GM18517 (cell line): ENCODE measurements around the gene PTPRK.

ENCODE experiments used
- ATAC-seq: cut with Tn5 transposase; IDR thresholded peaks from one replicate; pipeline ENCODE4 v1.9.1; 2021; ENCODE audit warnings: mild to moderate bottlenecking, moderate library complexity; ENCODE audit not compliant: unreplicated experiment

Gene PTPRK

DNA sequence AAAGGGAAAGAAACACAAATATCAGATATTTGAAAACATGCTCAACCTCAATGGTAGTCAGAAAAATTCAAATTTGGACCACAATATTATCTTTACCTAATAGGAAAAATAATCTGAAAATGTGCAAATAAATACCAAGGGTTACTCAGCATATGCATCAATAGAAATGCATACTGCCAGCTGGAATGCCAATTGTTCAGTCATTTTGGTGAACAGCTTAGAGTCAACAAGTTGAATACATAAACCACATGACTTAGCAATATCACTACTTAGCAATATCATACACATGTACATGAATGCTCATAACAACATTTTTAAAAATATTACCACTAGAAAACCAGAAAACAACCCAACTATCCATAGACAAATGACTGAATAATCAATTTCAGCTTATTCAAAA lies 212.7 kb downstream of the PTPRK start:
- ATAC-seq = no peak

DNA sequence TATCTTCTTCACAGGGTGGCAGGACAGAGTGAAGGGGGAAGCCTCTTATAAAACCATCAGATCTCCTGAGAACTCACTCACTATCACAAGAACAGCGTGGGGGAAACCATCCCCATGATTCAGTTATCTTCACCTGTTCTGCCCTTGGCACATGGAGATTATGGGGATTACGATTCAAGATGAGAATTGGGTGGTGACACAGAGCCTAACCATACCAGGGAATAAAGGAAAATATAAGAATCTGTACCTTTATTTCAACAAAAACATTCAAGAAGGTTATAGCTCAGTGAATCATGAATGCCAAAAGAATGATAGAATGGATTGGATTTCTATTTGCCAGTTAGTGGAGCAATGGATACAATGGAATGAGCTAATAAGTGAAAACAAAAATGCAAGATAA lies 214.4 kb downstream of the PTPRK start:
- ATAC-seq = no peak

DNA sequence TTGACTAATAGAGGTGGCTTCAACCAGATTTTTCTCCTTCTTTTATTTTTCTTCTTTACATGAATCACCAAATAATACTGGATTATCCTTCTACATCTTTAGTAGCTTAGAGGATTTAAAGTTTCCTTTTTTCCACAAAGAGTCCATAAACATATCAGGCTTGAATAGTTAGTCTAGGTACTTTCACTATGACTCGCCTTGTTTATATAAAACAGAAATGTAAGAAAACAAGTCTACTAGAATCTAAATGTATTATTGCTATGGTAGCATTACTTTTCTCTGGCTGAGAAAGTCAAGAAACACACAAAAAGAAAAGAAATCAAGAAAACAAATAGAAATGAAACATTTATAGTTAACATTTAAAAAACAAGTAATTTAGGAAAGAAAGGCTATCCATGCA lies 215.2 kb downstream of the PTPRK start:
- no peak for ATAC-seq

DNA sequence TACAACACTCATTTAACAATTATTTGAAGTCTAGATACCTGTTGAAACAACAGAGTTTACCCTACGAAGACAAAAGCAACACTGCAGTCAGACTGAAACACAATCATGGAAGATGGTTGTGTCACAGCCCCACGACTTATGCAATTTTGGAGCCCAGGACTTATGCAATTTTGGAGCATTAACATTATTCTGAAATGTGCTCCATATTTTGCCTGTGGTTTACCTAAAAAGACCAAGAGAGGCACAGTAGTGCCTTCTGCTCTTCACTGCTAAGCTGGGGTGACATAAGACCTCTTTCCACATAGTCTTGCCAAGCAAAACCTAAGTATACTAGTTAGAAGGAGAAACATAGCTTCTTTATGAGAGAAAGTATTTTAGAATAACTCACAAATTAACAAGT lies 216.5 kb downstream of the PTPRK start:
- ATAC-seq = no peak

DNA sequence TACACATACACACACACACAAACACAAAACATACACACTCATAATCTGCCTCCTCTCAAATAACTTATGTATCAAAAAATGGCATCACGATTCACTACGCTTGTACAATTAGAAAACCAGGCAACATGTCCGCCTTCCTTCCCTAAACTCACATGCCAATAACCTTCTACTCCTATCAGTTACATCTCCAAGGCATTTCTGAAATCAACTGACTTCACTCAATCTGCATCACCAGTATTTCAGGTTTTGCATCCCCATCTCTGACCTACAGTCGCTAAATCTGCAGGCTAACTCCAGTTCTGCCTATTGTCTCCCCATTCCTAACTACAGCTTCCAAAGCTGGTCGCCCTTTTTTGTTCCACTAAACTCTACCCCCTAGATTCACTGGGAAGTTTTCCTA lies 217.5 kb downstream of the PTPRK start:
- no peak for ATAC-seq

DNA sequence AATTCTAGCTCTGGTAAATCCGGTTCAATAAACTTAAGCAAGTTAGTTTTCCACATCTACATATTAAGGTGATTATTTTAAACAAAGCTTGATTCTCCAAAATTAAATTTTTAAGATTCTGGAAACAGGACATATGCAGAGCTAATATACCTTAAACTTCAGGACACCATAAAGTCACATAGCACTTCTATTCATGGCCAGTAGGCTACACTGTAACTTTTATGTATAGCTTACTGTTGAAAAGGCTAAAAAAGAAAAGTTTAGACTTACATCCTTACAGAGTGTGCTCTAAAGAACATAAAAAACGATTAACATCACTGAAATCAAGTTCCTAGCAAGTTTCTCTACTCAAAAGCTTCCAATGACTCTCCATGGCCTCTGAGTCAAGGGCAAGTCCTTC lies 224.7 kb downstream of the PTPRK start:
- no peak for ATAC-seq

DNA sequence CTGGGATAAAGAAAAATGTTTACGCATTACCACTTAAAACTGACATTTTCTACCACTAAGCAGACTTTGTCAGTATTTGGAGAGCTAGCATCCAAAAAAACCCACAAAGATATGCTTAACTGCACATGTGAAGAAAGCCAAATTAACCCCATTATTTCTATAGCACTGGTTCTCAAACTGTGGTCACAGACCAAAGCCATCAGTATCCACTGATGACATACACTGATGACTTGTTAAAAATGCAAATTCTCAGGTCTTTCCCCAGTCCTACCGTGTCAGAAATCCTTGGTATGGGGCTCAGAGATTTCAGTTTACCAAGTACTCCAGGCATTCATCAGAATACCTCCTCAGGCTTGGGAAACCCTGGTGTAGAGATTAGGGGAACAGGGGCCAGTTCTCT lies 230.2 kb downstream of the PTPRK start:
- ATAC-seq = no peak

DNA sequence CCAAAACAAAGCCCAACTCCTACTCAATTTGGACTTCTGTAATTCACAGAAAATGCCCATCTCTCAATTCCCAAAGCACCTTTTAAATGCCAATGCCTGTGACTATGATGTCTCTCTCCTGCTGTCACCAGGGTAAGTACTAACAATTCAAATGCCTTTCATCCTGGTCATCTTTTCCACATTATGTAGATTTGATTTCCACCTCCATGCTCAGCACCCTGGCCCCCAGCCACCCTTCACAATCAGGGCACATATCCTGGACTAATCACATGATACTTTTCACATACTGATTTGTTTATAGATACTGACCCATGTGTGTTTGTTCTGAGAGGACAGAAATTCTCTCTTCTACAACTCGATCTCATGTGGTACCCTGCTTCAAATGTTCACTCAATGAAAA lies 236.3 kb downstream of the PTPRK start:
- no peak for ATAC-seq

DNA sequence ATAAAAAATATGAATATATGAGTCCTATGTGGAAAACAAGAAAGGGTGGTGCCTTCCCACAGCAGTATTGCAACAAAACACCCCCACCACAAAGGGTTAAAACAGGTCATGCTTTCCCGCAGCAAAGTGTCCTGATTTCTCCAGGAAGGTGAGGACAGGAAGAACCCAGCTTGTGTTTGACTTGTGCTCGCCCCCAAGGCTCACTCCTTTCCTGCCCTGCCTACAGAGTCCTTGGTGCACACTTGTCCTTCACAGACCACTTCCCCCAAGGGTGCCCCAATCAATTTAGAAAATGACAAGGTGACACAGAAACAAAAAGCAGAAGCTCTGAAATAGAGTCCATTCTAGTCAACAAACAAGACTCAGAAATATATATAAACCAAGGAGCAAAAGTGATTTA lies 237.4 kb downstream of the PTPRK start:
- no peak for ATAC-seq

DNA sequence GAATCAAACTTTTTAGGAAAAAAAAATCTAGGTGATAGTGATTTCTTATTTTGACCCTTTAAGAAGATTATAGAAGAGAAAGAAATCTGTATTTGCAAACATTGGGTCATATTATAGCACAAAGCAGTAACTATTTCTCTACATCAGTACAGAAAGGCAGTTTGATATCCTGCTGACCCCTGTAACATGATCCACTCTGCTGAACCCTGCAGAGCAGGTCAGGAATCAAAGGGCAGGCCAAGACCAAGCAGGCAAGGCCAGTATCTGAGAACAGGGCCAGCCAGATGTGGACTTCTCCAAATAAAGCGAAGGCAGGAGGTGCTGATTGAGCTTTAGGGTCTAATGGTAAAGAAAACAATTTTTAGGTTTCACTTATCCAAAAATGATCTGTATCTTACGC lies 239.4 kb downstream of the PTPRK start:
- no peak for ATAC-seq

DNA sequence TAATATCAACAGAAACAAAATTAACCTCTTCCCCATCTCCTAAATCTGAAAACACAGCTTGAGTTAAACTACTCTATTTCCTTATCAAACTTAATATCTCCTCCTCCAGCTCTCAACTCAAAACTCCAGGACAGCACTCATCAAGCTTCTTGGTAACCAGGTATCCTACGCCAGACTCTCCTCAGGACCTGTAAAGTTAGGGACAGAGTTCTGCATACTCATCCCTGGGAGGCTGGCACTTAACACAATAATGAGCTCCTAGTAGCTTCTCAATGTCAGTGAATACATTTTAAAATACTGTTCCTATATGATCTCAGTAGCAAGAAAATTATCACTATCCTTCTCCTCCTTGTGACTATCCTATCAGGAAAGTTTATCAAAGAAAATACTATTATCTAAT lies 240.3 kb downstream of the PTPRK start:
- no peak for ATAC-seq

DNA sequence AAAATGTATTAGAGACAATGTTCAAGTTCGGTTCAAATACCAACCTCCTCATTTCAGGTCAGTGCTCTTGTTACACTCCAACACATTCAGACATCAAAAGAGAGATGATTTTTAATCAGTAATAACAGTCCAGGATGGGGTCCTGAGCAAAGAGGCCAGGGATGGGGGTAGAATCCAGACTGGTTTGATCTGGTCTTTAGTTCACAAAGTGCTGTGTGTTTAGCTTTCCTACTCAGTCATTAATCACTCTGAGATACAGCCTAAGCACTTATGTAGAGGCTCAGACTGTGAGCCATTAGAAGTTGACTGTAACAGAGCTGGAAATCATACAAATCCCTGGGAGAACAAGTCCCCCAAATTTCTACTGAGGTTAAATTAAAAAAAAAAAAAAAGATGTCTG lies 241.6 kb downstream of the PTPRK start:
- no peak for ATAC-seq

DNA sequence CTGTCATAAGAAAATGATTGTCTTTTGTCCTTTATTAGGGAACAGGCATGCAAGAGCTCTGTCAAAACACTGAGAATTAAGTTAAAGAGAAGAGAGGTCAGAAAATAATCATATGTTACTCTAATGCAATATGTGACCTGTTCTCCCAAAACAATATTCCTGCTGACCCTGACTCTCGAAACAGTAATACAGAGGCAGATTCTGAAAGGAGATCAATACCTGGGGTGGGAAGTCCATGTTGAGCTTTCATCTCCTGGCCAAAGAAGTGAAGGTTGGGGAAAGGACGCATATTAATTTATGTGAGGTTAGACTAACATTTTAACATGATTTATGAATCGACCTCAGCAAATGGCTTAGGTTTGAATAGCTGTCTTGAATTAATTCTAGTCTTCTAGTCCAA lies 243.0 kb downstream of the PTPRK start:
- ATAC-seq = no peak

DNA sequence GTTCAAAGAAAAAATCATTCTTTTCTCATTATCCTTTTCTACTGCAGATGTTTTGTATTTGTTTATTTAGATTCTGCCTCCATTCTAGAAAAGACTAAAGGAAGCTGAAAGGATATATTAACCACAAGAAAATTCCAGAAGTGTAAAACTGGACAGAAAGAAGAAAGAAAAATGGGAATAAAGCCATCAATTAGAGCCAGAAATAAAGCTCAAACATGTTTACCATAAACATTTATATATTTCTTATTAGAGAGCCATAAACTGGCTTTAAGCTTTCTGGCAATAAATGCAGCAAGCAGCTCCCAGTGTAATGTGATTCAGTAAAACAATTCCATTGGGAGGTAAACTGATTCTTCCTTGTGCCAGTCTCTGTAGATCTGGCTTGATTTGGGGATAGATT lies 244.1 kb downstream of the PTPRK start:
- no peak for ATAC-seq

DNA sequence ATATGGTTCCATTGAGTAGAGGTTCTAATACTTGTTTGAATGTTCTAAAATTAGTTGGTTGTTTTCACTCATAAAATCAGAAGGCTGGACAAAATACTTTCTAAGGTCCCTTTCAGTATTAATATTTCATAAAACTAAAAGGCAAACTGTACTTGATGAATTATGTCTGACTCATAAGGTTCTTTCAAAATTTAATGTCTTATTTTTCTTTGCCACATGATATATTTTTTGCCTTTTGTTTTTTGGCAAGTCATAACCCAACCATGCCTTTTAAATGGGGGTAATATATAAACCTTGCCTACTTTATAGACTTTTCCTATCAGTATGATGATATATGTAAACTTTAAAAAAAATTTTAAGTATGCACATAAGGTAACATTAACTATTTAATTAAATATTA lies 244.7 kb downstream of the PTPRK start:
- ATAC-seq = no peak

DNA sequence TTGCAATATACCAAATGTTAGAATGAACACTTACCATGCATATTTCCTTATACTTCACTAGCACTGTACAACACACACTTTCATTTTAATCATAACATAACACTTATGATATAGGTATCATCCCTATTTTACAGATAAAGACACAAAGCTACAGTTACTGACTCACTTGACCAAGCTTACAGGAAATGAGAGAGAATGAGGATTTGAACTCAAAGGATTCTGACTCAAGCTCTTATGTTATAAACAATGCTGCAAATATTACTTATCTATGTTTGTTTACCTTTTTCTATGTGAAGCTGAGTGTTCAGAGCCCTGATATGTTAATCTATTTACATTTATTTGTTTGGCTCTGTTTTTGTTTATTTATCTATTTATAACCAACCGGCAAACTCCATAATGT lies 245.4 kb downstream of the PTPRK start:
- ATAC-seq = no peak

DNA sequence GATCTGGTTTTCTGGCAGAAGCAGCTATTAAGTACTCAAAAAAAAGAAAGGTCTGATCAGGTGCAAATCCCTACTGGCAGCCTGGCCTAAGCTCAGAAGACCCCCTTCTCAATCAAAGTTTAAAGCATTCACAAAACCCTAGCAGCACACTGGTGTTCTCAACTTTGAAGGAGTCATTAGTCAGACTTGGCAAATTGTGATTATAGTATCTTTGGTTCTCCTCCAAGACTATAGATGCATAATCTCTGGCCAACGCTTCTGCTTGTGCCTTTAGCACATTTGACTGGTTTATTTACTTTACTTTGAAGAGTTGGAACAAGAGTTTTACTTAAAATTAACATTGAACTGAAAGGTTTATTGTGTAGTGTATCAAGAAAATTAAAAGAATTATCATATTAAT lies 248.9 kb downstream of the PTPRK start:
- ATAC-seq = no peak

DNA sequence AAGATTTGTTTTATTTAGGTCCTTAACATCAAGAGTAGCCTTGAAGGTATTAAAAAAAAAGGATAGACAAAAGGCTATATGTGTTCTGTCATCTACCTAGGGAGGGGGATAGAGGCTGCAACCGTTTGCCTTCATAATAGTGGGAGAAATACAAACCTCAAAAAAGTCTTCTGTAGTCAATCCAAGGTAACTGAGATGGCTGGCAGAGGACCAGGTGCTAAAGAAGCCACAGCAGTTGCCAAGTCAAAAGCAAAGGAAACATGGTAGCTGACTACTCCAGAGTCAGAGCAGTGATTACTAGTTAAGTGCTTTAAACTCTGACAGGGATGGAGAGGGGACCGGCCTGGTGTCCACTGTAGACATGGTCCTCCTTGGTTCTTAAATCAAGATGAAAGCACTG lies 249.4 kb downstream of the PTPRK start:
- no peak for ATAC-seq

DNA sequence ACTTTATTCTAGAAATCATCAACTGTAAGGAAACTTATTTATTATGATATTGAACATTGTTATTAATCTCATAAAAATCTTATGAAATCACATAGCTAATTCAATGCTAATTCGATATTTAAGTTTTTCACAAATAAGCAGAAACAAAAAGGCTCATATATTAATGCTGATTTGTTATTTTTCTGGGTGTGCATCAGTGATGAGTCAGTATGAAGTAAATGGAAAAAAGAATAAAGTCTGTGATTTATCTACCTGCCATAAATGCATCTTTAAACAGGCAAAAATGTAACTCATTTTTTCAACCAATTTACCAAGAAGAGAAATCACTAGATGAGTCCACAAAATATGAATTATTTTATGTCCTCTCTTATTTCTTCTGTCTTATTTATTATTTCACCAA lies 253.5 kb downstream of the PTPRK start:
- ATAC-seq = no peak

DNA sequence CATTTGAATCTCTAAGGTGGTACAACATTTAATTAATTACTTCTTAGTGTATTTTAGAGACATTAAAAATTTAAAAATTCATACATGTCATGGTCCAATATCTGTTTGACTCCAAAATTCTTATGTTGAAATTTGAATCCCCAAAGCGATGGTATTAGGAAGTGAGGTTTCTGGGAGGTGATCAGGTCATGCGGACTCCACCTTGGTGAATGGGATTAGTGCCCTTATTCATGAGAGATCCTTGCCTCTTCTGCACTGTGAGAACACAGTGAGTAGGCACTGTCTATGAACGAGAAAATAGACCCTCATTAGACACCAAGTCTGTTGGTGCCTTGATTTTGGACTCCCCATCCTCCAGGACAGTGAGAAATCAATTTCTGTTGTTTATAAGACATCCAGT lies 254.7 kb downstream of the PTPRK start:
- ATAC-seq = no peak

DNA sequence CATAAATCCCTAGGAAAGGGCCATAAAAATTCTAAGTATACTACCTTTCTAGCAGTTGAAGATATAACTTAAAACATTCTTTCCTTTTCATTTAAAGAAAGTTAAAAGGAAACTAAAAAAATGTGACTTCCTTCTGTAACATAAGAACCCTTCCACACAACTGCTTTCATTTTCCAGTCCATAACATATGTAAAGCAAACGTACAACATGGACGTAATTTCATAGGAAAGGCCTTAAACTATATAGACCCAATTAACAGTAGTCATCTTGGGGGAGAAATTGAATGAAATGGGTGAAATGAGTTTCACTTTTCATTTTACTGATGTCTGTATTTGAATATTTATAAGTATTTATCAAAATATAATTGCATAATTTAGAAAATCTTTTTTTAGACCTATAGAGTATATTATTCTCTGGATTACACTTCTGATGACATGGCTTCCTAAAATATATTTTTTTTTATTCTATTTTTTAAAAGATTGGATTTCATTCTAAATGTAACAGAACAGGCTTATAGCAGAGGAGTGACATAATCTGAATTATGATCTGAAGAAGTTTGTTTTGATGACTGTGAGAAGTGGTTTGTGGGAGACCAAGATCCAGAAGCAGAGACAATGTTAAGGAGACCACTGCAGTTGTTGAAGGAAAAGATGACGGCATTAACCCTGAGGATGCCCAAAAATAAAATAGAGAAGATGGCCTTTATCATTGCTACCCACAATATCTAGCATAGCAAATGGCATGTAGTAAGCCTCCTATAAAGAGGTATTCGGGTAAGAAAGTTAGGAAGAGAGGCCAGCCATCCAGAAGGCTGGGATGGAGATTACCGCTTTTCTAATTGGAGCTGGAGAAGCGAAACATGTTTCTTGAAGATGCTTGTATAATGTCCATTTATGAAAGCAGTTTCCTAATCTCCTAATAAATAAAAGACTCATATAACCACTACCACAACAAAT lies 260.4 kb downstream of the PTPRK start:
- peak; percentile 51 for ATAC-seq

DNA sequence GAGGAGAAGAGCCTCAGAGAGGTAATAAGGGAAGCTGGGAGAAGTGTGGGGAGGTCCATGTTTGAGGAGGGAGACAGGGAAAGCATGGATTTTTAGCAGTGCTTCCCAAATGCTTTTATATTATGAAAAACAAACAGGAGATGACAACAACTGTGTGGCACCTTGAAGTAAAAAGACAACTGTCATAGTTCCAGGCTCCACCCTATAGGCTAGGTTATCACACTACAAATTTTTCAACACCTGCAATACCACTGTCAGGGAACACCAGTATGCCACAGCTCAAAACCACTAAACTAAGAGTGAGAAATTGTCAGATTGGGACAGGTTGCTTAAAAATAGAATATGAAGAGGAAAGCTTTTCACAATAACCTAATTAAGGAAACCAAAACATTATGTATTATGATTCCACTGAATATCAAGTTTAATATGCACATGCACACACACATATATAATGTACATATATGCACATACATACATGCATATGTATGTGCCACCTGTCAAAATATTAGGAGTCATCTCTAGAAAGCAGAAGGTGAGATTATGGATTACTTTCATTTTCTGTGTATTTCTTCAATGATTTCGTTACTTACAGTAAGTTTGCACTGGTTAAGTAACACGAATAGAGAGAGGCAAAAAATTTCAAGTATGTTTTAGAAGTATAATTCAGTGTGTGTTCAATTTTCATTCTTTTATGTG lies 261.2 kb downstream of the PTPRK start:
- ATAC-seq = peak; percentile 97
